ENCODE measurements around the gene RALBP1.

RALBP1 gene

DNA sequence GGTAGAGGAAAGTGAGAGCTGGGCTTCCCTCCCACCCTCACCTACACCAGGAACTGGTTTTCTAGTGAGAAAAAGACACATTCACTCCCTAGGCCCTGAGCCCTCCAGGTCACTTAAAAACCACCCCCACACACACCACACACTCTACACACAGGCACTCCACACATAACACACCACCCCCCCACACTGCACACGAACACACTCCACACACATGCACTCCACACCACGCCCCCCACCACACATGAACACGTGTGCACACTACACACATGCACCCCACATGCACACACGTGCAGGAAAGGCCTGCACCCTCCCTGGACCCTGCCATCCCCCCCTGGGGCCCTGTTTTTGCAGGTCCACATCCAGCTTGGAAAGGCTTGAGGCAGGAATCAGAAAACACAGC lies 67.6 kb downstream of the RALBP1 start:
- Histone ChIP-seq H3K27me3 (ENCODE audit: insufficient read depth, poor library complexity, severe bottlenecking) (no peaks in the 10 kb centered on the region), H3K36me3 (ENCODE audit: low read depth) (peaks cover 30% of the 10 kb centered on the region), H3K4me3 (ENCODE audit: severe bottlenecking) (no peak overlapping the region), H3K9me3 (ENCODE audit: severe bottlenecking) (no peaks in the 10 kb centered on the region), H3K27ac (ENCODE audit: poor library complexity, severe bottlenecking) (no peak overlapping the region), H3K4me1 (ENCODE audit: insufficient read depth, poor library complexity, severe bottlenecking) (peaks cover 14% of the 10 kb centered on the region)
- DNase-seq (ENCODE audit: low spot score), result no peak
- ATAC-seq (ENCODE audit: low read depth), result no peak
- TF ChIP-seq, protein P1, sequence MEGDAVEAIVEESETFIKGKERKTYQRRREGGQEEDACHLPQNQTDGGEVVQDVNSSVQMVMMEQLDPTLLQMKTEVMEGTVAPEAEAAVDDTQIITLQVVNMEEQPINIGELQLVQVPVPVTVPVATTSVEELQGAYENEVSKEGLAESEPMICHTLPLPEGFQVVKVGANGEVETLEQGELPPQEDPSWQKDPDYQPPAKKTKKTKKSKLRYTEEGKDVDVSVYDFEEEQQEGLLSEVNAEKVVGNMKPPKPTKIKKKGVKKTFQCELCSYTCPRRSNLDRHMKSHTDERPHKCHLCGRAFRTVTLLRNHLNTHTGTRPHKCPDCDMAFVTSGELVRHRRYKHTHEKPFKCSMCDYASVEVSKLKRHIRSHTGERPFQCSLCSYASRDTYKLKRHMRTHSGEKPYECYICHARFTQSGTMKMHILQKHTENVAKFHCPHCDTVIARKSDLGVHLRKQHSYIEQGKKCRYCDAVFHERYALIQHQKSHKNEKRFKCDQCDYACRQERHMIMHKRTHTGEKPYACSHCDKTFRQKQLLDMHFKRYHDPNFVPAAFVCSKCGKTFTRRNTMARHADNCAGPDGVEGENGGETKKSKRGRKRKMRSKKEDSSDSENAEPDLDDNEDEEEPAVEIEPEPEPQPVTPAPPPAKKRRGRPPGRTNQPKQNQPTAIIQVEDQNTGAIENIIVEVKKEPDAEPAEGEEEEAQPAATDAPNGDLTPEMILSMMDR (IDR thresholded peaks at IDR 0.05; ENCODE audit: poor library complexity, severe bottlenecking), result no peak

DNA sequence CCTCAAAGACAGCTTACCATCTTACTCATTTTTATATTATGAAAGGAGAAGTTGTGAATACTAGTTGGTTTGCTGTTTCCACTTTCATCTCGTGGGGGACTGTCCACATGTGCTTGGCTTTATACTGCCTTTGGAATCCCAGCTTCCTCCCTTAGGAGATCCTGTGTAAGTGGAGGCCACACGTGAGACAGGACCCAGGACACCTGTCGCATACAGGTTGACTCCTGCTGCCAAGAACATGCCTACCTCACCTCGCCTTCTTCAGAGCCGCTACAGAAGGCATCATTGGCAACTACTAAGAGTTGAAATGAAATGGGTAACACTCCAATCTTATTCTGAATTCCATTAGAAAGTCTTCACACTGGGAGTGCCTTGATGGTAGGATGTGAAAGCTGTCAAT lies 69.7 kb downstream of the RALBP1 start:
- Histone ChIP-seq H3K9me3 (ENCODE audit: severe bottlenecking) (no peaks in the 10 kb centered on the region), H3K36me3 (ENCODE audit: low read depth) (peaks cover 51% of the 10 kb centered on the region), H3K27me3 (ENCODE audit: insufficient read depth, poor library complexity, severe bottlenecking) (no peaks in the 10 kb centered on the region), H3K4me1 (ENCODE audit: insufficient read depth, poor library complexity, severe bottlenecking) (no peaks in the 10 kb centered on the region), H3K27ac (ENCODE audit: poor library complexity, severe bottlenecking) (no peak overlapping the region), H3K4me3 (ENCODE audit: severe bottlenecking) (no peak overlapping the region)
- ATAC-seq (ENCODE audit: low read depth) (no peak), DNase-seq (ENCODE audit: low spot score) (no peak)
- TF ChIP-seq, protein P1 (IDR thresholded peaks at IDR 0.05; ENCODE audit: poor library complexity, severe bottlenecking), result no peak

DNA sequence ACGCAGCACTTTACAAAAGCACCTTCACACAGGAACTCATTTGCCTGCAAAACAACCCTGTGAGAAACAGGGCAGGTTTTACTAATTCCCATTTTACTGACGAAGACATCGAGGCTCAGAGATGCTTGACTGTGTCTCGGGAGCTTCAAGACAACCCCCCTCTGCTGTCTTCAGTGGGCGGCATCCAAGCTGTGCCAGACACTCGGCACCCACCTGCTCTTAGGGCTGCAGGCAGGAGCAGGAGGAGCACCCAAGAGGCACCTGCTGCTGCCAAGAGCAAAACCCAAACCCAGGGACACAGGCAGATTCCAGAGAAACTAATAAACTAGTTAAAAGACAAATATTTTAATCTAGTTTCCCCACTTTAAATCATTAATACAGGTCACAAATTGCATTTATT lies 71.2 kb downstream of the RALBP1 start:
- Histone ChIP-seq H3K4me3 (ENCODE audit: severe bottlenecking) (no peak overlapping the region), H3K36me3 (ENCODE audit: low read depth) (peaks cover 66% of the 10 kb centered on the region), H3K27me3 (ENCODE audit: insufficient read depth, poor library complexity, severe bottlenecking) (no peaks in the 10 kb centered on the region), H3K4me1 (ENCODE audit: insufficient read depth, poor library complexity, severe bottlenecking) (no peaks in the 10 kb centered on the region), H3K27ac (ENCODE audit: poor library complexity, severe bottlenecking) (no peak overlapping the region), H3K9me3 (ENCODE audit: severe bottlenecking) (no peaks in the 10 kb centered on the region)
- TF ChIP-seq, protein P1 (IDR thresholded peaks at IDR 0.05; ENCODE audit: poor library complexity, severe bottlenecking), result no peak
- DNase-seq (ENCODE audit: low spot score) (no peak), ATAC-seq (ENCODE audit: low read depth) (no peak)

DNA sequence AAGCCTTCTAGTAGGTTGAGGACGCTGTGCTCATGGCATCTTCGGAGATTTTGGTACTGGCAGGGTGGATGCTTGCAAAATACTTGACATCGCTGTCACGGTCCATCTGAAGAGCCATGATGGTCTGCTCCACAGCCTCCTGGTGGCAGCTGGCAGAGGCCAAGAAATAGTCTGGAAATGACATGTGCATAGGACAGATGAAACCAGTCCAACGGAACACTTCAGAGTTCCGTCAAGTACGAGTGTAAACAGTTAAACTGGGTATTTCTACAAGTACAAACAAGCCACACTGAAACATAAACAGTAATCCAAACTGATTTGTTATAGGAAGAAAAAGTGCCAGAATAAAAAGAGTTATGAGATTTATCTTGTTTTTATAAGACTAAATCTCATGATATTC lies 72.5 kb downstream of the RALBP1 start:
- H3K36me3 ChIP-seq (ENCODE audit: low read depth), result peaks cover 79% of the 10 kb centered on the region
- DNase-seq (ENCODE audit: low spot score) (no peak), ATAC-seq (ENCODE audit: low read depth) (no peak)

DNA sequence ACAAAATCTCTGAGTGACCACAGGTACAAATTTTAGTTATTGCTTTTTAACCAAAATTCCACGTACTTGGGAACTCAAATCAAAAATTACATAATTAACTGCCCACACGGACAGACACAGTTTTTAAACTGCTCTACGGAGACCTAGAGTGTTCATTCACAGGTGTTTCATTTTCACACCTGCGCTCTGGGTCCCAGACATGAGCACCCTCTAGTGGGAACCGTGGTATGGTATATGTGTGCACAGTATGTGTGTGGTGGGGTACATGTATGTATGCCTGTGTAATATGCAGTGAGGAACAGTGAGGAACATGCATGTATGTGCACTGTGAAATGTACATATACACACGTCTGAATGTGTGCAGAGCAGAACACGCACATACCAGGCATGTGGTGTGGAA lies 74.1 kb downstream of the RALBP1 start:
- no peaks in the 10 kb centered on the region for H3K9me3 ChIP-seq (ENCODE audit: severe bottlenecking)
- TF ChIP-seq, protein P1 (IDR thresholded peaks at IDR 0.05; ENCODE audit: poor library complexity, severe bottlenecking), result no peak
- H3K4me1 ChIP-seq (ENCODE audit: insufficient read depth, poor library complexity, severe bottlenecking), result no peaks in the 10 kb centered on the region
- H3K4me3 ChIP-seq (ENCODE audit: severe bottlenecking), result no peak overlapping the region
- no peak for ATAC-seq (ENCODE audit: low read depth)
- H3K27ac ChIP-seq (ENCODE audit: poor library complexity, severe bottlenecking), result no peak overlapping the region
- peaks cover 94% of the 10 kb centered on the region for H3K36me3 ChIP-seq (ENCODE audit: low read depth)
- no peaks in the 10 kb centered on the region for H3K27me3 ChIP-seq (ENCODE audit: insufficient read depth, poor library complexity, severe bottlenecking)
- no peak for DNase-seq (ENCODE audit: low spot score)

More for the DNA sequence above, 72.5 kb downstream of the RALBP1 start:
- no peaks in the 10 kb centered on the region for H3K27me3 ChIP-seq (ENCODE audit: insufficient read depth, poor library complexity, severe bottlenecking)
- TF ChIP-seq, protein P1 (IDR thresholded peaks at IDR 0.05; ENCODE audit: poor library complexity, severe bottlenecking), result no peak
- no peaks in the 10 kb centered on the region for H3K4me1 ChIP-seq (ENCODE audit: insufficient read depth, poor library complexity, severe bottlenecking)
- no peaks in the 10 kb centered on the region for H3K9me3 ChIP-seq (ENCODE audit: severe bottlenecking)
- no peak overlapping the region for H3K27ac ChIP-seq (ENCODE audit: poor library complexity, severe bottlenecking)
- no peak overlapping the region for H3K4me3 ChIP-seq (ENCODE audit: severe bottlenecking)
